TTC549 (cell line): ENCODE results near the gene ANTXR1.

ENCODE experiments used
- FAIRE-seq: peaks from 2 replicates; lab custom pipeline; 2012; peaks lifted over from hg19 to GRCh38; lab: Jason Lieb, UNC

Gene ANTXR1

DNA sequence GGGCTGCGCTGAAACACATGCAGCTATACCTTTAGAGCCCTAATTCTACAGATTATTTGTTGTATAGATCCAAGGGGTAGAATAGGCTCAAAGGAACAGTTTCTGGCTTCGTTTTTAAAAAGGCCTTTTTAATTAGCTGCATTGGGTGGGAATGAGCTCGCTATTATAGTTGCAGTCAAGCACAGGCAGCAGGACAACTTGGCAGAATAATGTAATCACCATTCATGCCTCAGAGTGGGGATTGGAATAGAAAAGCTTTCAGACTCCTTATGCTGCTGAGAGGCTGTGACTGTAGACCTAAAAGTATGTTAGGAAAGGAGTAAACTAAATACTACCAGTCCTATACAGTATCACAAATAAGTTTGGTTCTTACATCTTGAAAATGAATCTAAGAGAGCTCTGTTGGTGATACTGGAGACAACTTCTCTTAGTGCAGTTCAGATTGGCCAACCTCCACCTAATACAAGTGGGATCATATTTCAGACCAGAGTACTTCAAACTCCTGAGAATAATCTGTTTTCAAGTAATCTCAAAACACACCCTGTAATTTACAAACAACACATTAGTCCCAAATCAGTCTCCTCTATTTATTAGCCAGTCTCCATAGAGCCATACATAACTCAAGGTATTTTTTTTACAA is 121.4 kb downstream of the ANTXR1 start:
- FAIRE-seq, result no peak

DNA sequence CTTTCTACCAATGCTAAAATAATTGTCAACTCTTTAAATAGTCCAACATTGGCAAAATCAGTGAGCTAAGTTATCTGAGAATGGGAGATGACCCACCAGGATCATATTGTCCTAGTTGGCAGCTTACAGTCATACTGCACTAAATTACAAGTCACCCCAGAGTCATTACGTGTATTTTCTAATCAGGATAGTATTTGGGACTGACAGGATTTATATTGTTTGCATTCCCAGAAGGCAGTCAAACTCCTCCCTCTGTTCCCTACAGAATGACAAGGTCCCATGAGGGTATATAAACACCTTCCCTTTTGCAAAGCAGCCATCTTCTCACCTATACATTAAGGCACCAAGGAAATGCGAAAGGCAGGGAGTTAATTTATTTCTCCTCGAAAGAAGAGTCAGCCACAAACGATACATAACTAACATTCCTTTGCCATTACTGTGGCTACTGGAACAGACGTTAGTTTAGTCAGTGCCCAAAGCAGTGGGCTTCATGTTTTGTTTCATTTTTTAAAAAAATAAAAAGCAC is 125.3 kb downstream of the ANTXR1 start:
- no peak for FAIRE-seq

DNA sequence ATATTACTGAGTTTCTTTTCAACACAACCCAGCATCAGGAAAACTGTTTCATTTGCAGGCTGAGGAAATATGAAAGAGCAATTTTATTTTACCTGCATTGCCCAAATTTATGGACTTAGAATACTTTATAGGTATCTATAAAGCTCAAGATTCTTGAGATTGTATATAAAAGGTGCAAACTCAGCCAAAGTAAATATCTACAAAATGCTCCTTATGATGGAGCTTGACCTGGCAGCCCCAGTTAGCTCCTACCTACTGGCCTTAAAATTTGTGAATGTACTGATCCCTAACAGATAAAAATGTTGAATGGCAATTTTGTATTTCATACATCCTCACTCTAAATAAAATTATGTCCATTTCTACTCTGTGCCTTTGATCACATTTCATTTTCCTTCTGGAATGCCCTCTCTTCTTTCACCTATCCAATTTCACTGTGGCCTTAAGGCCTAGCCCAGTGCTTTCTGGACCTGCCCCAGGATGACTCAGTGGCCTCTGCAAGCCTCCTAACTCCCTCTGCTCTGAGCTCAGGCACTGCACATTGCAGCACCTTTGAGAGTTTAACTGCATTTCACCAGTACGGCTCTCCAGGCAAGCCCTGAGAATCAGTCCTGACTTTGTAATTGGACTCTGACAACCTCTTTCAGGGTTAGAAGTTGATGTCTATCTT is 125.9 kb downstream of the ANTXR1 start:
- FAIRE-seq, result no peak

DNA sequence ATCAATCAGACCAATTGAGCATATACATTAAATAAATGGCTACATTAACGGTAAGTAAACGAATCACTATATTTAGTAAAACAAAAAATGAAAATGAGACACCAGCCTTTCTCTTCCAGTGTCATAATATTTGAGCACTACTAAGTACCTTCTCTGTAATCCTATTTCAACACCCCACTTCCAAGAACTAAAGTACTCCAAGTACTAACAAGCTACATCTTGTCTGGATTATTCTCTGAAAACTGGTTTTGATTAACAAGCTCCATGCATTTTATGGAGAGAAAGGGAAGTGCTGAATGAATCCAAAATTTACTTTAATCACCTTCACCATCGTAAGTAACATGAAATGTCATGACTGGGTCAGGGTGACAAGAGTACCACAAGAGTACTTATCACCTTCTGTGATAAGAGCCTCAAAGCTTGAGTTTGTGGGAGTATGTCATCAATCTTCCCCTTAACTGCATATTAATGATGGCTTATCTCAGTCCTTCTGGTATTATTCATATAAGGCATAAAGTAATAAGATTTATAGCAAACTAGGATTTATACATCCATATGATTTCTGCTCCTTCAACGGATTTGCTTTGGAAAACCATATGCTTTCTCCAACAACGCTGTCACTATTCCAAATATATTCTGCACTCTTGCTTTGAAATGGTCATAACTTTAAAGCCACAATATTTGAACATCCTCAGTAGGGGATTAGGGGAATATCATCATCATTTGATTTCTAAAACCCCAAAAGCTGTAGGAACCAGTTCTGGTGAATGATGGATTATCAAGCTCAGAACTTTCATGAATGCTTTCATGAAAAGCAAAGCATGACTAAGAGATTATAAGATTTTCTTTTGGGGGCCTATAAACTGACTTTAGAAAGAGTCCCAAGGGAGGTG is 127.0 kb downstream of the ANTXR1 start:
- no peak for FAIRE-seq

DNA sequence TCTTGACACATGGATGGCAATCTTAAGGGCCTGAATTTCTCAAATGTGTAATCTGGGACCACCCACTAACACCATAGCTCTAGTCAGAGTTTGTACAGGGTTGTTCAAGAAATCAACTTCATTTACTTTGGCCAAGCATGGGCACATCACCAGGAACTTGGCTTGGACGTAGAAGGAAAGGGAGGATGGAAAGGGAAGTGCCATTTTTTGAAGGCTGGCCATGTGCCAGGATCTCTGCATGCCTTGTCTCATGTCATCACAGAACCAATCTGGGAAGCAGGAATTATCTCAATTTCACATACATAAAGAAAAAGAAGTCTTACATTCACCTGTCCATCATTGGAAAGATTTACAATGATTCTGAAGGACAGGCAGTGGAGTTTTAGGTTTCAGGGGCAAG is 128.1 kb downstream of the ANTXR1 start:
- no peak for FAIRE-seq

DNA sequence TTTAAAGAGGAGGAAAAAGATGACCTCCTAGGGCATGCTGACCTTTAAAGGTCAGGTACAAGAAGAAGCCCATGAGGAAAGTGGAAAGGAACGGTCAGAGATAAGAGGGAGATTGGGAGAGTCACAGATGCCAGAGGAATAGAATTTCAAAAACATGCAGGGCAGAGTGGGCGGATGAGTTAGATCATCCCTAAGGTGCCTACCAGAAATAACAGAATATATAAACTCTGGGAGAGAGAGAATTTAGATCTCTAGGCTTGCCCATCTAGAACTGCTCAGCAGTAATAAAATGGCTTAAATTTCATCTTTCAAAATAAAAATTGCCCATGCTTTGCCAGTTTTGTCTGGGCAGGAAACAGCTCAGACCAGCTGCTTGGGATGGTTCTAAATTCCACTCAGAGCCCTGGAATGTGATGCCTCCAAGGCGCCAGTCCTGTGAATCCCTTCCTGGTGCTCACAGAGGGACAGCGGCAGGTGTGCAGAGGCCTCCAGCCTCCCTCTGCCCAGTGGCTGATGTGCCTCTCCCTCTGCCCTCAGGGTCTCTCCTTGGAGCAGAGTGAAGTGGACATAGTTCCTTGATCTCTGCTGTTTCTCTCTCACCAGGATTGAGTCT is 130.9 kb downstream of the ANTXR1 start:
- no peak for FAIRE-seq

DNA sequence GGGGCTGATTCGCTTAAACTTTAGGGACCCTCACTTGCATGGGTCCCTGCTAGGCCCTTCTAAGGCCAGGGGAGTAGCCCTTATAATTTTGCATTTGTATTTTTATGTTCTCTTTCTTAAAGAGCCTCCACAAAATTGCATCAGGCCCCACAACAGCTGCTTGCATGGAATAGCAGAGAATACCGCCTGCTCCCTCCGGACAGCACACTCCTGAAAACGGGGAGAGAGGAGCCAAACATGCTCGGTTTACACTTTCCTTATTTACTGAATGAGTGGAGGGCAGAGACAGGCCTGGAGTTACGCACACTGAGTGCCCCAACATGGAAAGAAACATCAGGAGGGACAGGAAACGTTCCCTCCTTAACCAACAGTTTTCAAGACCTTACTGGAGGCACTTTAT is 132.2 kb downstream of the ANTXR1 start:
- no peak for FAIRE-seq

DNA sequence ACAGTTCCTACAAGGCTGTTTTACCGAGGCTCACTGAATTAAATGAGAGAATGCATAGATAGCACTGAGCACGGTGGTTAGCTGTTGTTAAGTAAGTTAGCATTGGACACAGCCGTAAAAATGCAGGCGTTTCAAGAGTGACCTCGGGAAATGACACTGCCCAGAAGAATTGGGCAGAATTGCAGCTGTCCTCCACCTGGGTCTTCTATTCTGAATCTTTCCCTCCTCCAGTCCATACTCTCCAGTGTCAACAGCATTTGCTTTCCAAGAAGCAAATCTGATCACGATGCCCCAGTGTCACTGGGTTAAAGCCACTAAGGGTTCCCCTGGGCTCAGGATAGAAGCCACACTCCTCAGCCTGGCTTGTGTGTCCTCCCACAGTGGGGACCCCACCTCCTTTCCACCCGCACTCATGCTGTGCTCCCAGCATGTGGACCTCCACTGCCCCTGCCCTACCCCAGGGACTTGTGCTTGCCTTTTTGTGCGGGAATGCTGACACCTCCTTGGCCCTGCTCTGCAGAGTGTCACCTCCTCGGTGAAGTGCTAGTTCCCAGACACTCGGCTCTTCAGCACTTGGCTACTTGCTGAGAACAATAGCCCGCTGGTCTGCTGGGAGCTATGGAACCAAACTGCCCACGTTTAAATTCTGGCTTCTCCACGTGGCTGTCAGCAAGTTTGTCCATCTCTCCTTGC is 135.0 kb downstream of the ANTXR1 start:
- FAIRE-seq, result no peak

DNA sequence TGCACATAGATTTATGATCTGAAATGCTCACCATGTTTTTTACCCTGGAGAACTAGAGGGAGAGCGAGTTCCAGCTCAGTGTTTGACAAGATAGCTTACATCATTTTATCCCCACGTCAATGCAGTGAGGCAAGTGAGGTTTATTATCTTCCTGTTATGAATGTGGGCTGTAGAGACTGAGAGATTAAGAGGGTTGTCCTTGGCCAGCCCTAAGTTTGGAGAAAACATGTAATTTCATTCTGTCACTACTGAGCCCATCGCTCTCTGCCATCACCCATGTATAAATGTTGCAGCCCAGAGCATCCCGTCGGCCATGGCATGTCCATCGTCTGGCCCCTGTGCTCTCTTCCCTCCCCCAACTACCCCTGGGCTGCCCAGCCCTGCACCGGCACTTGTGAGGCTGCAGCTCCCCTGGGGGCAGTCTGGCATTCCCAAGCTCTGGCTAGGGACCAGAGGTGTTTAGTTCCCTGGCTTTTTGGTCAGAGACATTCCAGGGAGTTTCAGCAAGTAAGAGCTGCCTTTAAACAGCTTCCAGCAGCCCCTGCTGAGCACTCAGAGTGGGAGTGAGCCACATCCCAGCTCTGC is 136.7 kb downstream of the ANTXR1 start:
- no peak for FAIRE-seq

DNA sequence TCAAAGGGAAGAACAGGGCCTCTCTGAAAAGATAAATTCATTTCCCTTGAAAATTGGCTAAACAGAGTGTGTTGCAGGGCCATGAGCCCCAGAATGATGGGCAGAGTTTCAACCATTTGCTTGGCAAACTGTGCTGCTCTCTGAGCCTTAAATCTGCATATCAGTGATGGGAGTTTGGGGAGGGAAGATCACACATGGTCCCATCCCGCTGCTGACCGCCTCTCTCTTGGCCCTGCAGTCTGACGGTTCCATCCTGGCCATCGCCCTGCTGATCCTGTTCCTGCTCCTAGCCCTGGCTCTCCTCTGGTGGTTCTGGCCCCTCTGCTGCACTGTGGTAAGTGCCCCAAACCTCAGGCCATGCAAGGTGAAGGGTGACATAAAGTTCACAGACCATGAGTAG is 139.0 kb downstream of the ANTXR1 start:
- FAIRE-seq, result no peak

DNA sequence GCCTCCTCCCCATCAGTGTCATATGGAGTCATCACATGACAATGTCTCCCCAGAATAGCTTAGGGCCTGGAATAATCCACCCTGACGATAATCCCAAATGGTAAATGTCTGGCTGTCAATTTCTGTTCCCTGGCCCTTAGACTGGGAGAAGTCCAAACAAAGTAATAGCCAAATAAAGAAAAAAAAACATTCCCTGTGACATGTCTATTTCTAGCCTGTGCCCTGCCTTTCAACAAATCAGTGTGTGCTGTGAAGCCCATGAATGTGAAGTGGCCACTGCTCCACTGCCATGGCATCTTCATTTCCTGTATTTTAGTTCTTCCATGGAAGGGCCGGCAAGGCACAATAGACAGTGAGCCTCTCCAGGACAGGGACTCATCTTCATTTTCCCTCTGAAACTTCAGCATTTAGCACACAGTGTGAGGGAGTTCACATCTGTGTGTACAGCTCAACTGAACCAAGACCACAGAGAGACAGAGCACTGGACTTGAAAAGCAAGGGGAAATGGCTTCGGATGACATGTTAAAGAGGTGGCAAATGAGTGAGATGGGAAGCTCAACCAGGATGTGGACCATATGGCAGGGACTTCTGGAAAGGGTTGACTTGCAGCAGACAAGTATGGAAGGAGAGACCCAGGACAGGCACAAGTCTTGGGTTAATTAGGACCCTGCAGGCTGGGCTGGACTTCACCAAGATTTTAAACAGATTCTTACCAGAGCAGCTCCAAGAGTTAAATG is 140.0 kb downstream of the ANTXR1 start:
- no peak for FAIRE-seq

DNA sequence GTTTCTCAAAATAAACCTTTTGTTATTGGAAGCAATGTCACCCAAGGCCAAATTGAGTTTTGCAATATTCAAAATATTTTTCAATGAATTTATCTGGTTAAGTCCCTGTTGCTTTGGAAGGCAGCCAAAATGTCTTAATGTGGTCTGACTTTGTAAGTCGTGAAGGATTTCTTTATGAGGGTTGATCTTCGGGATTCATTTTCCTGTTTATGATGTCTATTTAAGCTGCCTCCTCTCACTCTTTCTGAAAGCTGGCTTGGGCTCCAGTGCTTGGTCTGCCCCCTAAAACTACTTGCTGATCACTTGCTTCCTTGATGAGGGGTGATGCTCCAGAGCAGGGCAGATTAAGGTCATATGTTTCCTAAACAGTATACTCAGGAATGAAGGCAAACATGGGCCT is 141.1 kb downstream of the ANTXR1 start:
- no peak for FAIRE-seq

DNA sequence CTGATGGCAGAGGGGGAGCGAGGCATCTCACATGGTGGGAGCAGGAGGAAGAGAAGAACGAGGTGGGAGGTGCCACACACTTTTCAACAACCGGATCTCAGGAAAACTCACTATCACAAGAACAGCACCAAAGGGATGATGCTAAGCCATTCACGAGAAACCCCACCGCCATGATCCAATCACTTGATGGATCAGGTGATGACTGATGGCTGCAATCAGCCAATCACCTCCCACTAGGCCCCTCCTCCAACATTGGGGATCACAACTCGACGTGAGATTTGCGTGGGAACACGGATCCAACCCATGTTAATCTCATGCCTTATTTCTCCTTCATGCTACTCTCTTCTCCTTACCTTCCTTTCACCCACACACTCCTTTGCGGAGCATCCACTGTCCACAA is 143.6 kb downstream of the ANTXR1 start:
- FAIRE-seq, result no peak

DNA sequence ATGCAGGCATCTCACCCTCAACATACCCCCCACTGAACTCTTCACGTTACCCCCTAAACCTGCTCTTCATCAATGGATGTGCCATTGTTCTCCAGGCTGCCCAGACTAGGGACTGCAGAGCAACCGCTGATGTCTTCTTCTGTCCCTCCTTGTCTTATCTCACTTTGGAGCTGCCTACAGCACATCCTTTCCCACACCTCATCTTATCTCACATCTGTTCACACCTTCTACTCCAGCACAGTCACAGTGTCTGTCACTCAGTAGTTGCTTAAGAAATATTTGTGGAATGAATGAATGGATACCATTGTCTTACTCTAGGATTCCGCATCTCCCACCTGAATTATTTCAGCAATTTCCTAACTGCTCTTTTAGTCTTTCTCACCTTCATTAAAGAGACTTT is 144.5 kb downstream of the ANTXR1 start:
- no peak for FAIRE-seq

DNA sequence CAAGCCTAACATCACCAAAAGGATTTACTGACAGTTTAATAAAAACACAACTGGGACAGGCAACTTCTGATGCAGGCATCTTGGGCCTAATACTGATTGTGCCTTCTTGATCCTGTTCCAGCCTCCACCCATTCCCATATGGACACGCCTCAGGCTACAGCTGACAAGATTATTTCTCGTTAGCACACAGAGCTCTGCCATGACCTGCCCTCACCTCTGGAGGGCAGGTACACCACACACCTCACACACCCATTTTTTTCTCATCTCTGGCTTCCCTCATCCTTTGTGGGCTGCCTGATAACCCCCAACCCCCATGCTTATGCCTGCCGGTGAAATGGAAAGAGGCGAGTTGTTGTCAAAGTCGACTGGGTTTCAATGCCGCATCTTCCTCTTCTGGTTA is 147.0 kb downstream of the ANTXR1 start:
- no peak for FAIRE-seq

DNA sequence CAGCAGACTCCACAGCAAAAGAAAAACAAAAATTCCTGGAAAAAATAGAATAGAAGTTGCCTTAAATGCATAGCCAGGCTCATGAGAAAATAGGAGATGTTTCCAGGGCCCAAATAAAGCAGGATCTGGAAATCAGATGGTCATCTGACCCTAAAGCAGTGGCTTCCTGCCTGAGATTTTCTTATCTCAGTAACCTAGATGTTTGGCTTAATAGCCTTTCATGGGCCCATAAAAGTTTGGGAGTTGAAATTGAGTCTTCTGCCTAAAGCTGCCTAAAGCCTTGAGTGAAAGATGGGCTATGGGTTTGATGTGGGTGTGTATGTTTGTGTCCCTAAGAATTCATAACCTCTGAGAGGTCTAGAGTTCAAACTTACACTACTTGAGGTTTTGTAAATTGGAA is 149.1 kb downstream of the ANTXR1 start:
- no peak for FAIRE-seq

DNA sequence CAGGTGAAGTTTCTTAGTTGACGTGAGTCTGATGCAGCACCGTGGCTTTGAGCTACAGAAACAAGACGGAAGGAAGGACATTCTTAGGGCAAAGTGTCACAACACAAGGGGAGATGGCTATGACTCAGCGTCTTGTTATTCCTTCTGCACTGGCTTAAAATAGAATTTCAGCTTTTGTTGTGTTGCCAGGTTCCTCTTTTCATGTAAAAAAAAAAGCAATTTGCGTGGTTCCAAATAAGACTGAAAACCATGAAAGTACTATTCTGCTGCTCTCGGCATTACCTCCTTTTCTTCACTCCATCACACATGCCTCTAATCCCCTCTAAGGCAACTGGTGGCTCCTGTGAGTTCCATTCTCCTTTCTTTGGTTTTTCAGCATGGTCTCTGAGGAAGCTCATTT is 150.1 kb downstream of the ANTXR1 start:
- FAIRE-seq, result no peak

DNA sequence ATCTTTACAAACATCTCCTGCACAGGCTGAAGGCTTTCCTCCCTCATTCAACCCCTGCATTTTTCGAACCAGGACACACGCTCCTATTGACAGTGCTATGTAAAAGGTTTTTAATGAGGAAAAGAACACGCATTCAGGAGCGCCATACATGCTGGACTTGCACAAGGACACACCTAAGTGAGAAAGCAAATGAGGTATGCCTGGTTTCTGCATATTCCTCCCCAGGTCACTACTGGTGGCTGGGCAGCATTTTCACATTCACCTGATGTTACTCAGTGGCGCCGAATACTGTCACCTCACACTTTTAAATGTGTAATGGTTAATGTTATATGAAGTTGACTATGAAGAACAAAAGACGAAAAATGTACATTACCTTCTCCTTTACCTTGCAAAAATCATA is 150.6 kb downstream of the ANTXR1 start:
- no peak for FAIRE-seq

DNA sequence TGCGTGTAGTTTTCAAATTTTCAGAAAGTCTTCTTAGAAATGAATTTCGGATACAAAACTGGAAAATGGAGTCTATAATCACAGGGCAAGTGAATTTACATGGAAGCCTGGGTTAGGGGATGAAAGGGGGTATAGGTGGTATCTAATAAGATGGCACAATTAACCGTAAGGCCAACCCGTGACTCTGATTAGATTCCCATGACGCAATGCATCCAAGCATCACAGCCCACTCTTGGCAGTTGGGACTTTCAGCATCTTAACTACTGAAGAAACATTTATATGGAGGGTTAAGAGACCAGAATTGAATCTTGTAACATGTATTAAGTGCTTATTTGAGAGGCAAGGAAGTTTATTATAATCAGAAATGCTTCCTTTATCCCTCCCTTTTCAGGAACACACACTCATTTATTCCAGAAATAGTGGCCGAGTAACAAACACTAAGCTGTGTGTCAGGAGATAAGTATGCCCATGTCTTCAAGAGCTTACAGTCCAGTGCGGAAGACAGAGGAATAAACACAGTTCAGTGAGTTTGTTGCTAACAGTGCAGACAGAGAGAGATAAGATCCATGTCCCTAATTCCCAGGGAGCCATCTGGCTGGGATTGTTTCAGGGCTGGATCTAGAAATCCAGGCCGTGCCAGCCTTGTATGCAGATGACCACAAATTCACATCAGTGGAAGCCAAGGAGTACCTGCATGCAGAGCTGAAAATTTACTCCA is 151.2 kb downstream of the ANTXR1 start:
- FAIRE-seq, result no peak
